ENCODE data around the gene IFRD2.

DNA sequence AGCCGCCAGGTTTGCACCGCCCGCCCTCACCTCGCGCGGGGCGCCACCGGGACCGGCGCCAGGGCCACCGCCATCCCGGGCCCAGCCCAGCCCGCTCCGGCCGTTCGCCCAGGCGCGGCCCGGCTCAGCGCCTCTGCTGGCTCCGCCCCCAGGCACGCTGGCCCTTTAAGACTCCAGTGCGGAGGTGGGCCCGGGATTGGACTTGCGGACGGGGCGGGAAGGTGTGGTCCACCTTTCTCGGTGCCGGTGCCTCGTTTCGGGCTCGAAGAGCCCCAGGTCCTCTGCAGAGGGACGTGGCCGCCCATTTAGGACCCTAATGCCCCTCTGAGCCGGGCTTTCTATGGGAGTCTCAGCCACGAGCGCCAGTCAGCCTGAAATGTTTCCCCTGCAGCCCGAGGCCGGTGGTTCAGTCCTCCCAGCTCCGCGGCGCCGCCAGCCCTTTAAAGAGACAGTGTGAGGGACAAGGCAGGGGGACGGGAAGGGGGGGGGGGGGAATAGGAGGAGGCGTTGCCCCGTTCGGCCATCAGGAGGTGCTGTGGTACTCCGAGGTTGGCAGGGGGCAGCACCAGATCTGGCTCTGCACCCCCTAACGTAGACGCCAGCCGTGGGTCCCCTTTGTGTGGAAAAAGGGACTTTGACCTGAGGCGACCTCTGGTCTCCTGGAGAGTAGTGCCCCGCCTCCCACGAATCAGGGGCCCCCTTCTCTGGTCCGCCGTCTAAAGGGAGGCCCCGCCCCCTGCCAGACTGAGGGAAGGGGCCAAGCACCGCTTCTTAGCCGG, 29.3 kb upstream of the IFRD2 start:
- TF ChIP-seq SMARCC2 (IDR thresholded peaks at IDR 0.05) (peak; percentile 4; the same call in 1 of the 2 replicates), NR3C1 (CRISPR knock-in tag; IDR thresholded peaks at IDR 0.05) (no peak), ZNF282 (IDR thresholded peaks at IDR 0.05; ENCODE audit: partially characterized antibody) (no peak), CENPT (CRISPR knock-in tag; IDR thresholded peaks at IDR 0.05; ENCODE audit: low read depth) (no peak), FOSL2 (CRISPR knock-in tag; IDR thresholded peaks at IDR 0.05) (no peak; the same call in 1 of the 2 replicates), ZZZ3 (CRISPR knock-in tag; IDR thresholded peaks at IDR 0.05; ENCODE audit: borderline replicate concordance) (no peak)

Data from HepG2 (cell line).